AG04450 (cell line): ENCODE data around the gene EIF1AD. TPM values are rescaled to one million over a fixed set of nuclear protein-coding genes. Genes with fewer than 3 reads are reported as not detected.
"Not testable (repeated sequence)": the region's sequence is repeated elsewhere in the genome, so short reads cannot be mapped to it uniquely, and the experiment has no call there.

ENCODE experiments used
- CTCF ChIA-PET: fragments of 300-600, 350-600 bp; formaldehyde crosslinking; extraction: SDS; loops from one replicate; lab custom pipeline; 2022; ENCODE audit warnings: antibody characterized with exemption, inconsistent platforms; lab: Charles Lee
- POLR2A ChIA-PET: fragments of 350-600 bp; formaldehyde crosslinking; extraction: SDS; loops from one replicate; lab custom pipeline; 2021; ENCODE audit warnings: antibody characterized with exemption, inconsistent platforms; lab: Yijun Ruan, JAX
- DNase-seq: peaks from one replicate; pipeline ENCODE4 v3.0.0-alpha.2; 2011; ENCODE audit warnings: low read depth, low spot score
- H3K27ac ChIP-seq: one replicate; pipeline ENCODE4 v1.5.1; 2012; ENCODE audit warnings: low read depth, low read length, control low read depth
- H3K27me3 ChIP-seq: one replicate; pipeline ENCODE4 v1.6.0; 2012; ENCODE audit warnings: low read length; ENCODE audit not compliant: control insufficient read depth, insufficient read depth
- H3K4me3 ChIP-seq: 2 replicates; pipeline ENCODE4 v1.5.1; 2011; ENCODE audit warnings: mild to moderate bottlenecking, low read depth, low read length, control low read depth
- H3K9me3 ChIP-seq: 2 replicates; pipeline ENCODE4 v1.5.1; 2012; ENCODE audit warnings: low read length; ENCODE audit not compliant: control insufficient read depth, insufficient read depth
- polyA plus RNA-seq: library from polyadenylated mRNA; depleted of rRNA; stranded (reverse); fragments of >200 nt; gene quantifications from 2 replicates; pipeline ENCODE4 v1.2.3, GENCODE V29; 2011
- TF ChIP-seq, protein P1 (sequence below): IDR thresholded peaks from 2 replicates; pipeline ENCODE4 v1.5.1; 2011; ENCODE audit warnings: low read depth, low read length, control low read depth, inconsistent platforms

The EIF1AD gene
- polyA plus RNA-seq, 1 experiment = 23.9 TPM

DNA sequence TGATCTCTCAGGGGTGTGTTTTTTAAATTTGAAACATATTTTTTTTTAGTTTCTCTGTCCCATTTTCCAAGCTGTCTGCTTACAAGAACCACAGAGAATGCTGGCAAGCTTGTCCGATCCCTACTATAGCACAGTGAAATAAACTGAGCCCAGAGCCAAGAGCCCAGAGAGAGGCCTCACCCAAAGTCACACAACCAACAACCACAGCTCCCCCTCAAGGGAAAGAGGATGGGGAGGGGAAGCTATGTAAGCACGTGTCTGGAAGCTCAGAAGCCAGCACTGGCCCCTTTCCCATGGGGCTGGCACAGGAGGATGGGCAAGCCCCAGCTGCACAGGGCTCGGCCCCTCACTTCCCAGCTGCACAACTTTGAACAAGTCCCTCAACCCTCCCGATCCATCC lies 43.7 kb downstream of the EIF1AD start:
- no peaks in the 10 kb centered on the region for H3K27me3 ChIP-seq
- ChIA-PET CTCF (interaction anchor here (0.9 to 1.1 kb wide), 2 partner anchors 70 to 73 kb away, joined by 5 read pairs; partner anchors contain the start of gene FIBP), POLR2A (no interaction called here)
- TF ChIP-seq, protein P1, sequence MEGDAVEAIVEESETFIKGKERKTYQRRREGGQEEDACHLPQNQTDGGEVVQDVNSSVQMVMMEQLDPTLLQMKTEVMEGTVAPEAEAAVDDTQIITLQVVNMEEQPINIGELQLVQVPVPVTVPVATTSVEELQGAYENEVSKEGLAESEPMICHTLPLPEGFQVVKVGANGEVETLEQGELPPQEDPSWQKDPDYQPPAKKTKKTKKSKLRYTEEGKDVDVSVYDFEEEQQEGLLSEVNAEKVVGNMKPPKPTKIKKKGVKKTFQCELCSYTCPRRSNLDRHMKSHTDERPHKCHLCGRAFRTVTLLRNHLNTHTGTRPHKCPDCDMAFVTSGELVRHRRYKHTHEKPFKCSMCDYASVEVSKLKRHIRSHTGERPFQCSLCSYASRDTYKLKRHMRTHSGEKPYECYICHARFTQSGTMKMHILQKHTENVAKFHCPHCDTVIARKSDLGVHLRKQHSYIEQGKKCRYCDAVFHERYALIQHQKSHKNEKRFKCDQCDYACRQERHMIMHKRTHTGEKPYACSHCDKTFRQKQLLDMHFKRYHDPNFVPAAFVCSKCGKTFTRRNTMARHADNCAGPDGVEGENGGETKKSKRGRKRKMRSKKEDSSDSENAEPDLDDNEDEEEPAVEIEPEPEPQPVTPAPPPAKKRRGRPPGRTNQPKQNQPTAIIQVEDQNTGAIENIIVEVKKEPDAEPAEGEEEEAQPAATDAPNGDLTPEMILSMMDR = no peak
- H3K4me3 ChIP-seq = no peak overlapping the region
- no peak for DNase-seq
- no peaks in the 10 kb centered on the region for H3K9me3 ChIP-seq
- H3K27ac ChIP-seq = no peak overlapping the region

DNA sequence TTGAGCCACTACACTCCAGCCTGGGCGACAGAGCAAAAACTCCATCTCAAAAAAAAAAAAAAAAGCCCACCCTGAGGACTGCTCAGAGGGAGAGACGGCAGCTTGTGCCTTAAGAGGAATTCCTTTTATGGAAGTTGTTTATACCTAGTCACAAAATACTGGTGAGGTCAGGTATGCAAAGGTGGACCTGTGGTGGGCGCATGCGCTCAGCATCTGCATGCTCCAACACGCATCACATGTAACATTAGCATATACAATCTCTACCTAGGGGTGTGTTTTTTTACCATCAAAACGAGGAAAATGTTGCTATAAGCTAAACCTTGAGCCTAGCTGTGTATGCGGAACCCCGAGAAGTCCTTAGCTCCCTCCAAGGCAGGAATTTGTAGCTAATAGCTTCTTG lies 47.2 kb downstream of the EIF1AD start:
- CTCF ChIA-PET = interaction anchor here (0.7 to 1.7 kb wide), 5 partner anchors 27 to 70 kb away, joined by 3 to 8 read pairs (median 3); partner anchors contain the start of gene FIBP
- Histone ChIP-seq H3K27ac (no peak overlapping the region), H3K9me3 (no peaks in the 10 kb centered on the region; the same call in 1 of the 2 replicates), H3K4me3 (no peak overlapping the region), H3K27me3 (no peaks in the 10 kb centered on the region)
- DNase-seq = no peak
- TF ChIP-seq, protein P1 = no peak
- POLR2A ChIA-PET = no interaction called here

DNA sequence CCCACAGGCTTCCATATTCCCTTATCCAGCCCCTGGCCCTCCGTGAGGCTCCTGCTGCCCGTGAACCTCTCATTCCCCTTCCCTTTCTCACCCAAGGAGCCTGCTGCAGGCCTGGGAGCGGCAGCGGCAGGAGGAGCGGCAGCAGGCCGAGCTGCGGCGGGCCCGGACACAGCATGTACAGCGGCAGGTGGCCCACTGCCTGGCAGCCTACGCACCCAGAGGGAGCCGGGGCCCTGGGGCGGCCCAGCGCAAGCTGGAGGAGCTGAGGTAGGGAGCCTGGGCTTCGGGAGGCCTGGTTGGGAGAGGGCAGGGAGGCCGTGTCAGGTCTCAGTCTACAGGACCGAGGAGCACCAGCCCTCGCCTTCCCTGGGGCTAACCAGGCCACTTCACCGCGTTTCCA lies 48.5 kb downstream of the EIF1AD start:
- POLR2A ChIA-PET = no interaction called here
- CTCF ChIA-PET = interaction anchor here (1.7 kb wide), 1 partner anchor 68 kb away, joined by 8 read pairs; no protein-coding TSS in a partner anchor
- TF ChIP-seq, protein P1 = no peak
- Histone ChIP-seq H3K4me3 (no peak overlapping the region), H3K9me3 (no peaks in the 10 kb centered on the region; the same call in 1 of the 2 replicates), H3K27me3 (no peaks in the 10 kb centered on the region), H3K27ac (no peak overlapping the region)
- no peak for DNase-seq

DNA sequence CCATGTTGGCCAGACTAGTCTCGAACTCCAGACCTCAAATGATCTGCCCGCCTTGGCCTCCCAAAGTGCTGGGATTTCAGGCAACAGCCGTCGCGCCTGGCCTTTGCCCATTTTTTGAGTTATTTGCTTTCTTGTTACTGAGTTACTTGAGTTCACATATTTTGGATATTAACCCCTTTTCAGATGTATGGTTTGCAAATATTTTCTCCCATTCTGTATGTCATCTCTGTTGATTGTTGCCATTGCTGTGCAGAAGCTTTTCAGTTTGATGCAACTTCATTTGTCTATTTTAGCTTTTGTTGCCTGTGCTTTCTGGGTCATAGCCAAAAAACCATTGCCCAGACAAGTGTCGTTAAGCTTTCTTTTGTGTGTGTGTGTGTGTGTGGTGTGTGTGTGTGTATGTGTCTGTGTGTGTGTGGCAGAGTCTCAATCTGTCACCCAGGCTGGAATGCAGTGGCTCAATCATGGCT lies 49.9 kb downstream of the EIF1AD start:
- Histone ChIP-seq H3K4me3 (no peak overlapping the region), H3K27me3 (no peaks in the 10 kb centered on the region), H3K9me3 (no peaks in the 10 kb centered on the region; the same call in 1 of the 2 replicates), H3K27ac (no peak overlapping the region)
- POLR2A ChIA-PET = no interaction called here
- TF ChIP-seq, protein P1 = no peak
- no peak for DNase-seq
- CTCF ChIA-PET = interaction anchor here (0.6 to 0.7 kb wide), 2 partner anchors 63 to 64 kb away, joined by 3 to 6 read pairs; partner anchors contain the start of gene FIBP

DNA sequence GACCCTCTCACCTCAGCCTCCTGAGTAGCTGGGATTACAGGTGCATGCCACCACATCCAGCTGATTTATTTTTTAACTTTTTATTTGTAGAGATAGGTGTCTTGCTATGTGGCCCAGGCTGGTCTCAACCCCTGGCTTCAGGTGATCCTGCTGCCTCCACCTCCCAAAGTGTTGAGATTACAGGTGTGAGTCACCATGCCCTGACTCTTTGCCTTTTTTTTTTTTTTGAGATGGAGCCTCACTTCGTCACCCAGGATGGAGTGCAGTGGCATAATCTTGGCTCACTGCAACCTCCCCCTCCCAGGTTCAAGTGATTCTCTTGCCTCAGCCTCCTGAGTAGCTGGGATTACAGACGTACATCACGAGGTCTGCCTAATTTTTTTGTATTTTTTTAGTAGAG lies 50.3 kb downstream of the EIF1AD start:
- CTCF ChIA-PET = interaction anchor here (0.6 kb wide), 1 partner anchor 63 kb away, joined by 3 read pairs; no protein-coding TSS in a partner anchor
- H3K27me3 ChIP-seq, H3K27ac ChIP-seq, DNase-seq, H3K4me3 ChIP-seq, POLR2A ChIA-PET, H3K9me3 ChIP-seq: not testable (repeated sequence)

DNA sequence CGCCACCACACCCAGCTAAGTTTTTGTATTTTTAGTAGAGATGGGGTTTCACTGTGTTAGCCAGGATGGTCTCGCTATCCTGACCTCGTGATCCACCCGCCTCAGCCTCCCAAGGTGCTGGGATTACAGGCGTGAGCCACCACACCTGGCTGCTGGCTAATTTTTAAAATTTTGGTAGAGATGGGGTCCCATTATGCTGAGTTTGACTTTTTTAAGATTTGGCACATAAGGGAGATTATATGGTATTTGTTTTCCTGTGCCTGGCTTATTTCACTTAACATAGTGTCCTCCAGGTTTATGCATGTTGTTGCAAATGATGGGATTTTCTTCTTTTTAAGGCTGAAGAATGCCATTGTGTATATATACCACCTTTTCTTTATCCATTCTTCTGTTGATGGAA lies 51.2 kb downstream of the EIF1AD start:
- CTCF ChIA-PET, H3K4me3 ChIP-seq, H3K27ac ChIP-seq, POLR2A ChIA-PET, H3K9me3 ChIP-seq, DNase-seq, H3K27me3 ChIP-seq: not testable (repeated sequence)
